ENCODE data around the gene ANKMY2. TPM values are rescaled to one million over a fixed set of nuclear protein-coding genes. Genes with fewer than 3 reads are reported as not detected.
A peak's percentile ranks its signal among the peaks of the same experiment; 100 is the strongest.

Gene ANKMY2
- total RNA-seq, 1 donor from 2014 or later, result 26.4 TPM

GRCh38 chr7:16626388-16626787 lies 19.2 kb downstream of the ANKMY2 start:
- TF ChIP-seq CTCF (IDR thresholded peaks at IDR 0.05; ENCODE audit: unreplicated experiment), result no peak
- H3K36me3 Mint-ChIP-seq (ENCODE audit: insufficient read depth), result peaks cover 16% of the 10 kb centered on the region
- H3K9me3 Mint-ChIP-seq (ENCODE audit: low read depth), result no peaks in the 10 kb centered on the region
- H3K4me3 Mint-ChIP-seq (ENCODE audit: low read depth), result no peak overlapping the region
- DNase-seq (ENCODE audit: low spot score, unreplicated experiment), result no peak
- peaks cover 2% of the 10 kb centered on the region for H3K4me1 Mint-ChIP-seq (ENCODE audit: low read depth)
- H3K27ac Mint-ChIP-seq, result no peak overlapping the region
- H3K27me3 Mint-ChIP-seq, result no peaks in the 10 kb centered on the region

GRCh38 chr7:16619979-16620408 lies 25.6 kb downstream of the ANKMY2 start:
- Mint-ChIP-seq H3K27ac (peak overlapping the region; percentile 56), H3K27me3 (no peaks in the 10 kb centered on the region), H3K4me1 (ENCODE audit: low read depth) (no peaks in the 10 kb centered on the region), H3K9me3 (ENCODE audit: low read depth) (no peaks in the 10 kb centered on the region), H3K4me3 (ENCODE audit: low read depth) (no peak overlapping the region), H3K36me3 (ENCODE audit: insufficient read depth) (peaks cover 31% of the 10 kb centered on the region)
- TF ChIP-seq CTCF (IDR thresholded peaks at IDR 0.05; ENCODE audit: unreplicated experiment), result no peak
- no peak for DNase-seq (ENCODE audit: low spot score, unreplicated experiment)

GRCh38 chr7:16616542-16616941 lies 29.0 kb downstream of the ANKMY2 start:
- H3K4me1 Mint-ChIP-seq (ENCODE audit: low read depth), result peaks cover 4% of the 10 kb centered on the region

GRCh38 chr7:16616122-16616521 lies 29.4 kb downstream of the ANKMY2 start:
- H3K36me3 Mint-ChIP-seq (ENCODE audit: insufficient read depth), result peaks cover 23% of the 10 kb centered on the region
- no peaks in the 10 kb centered on the region for H3K9me3 Mint-ChIP-seq (ENCODE audit: low read depth)
- H3K4me1 Mint-ChIP-seq (ENCODE audit: low read depth), result peaks cover 5% of the 10 kb centered on the region
- no peak for TF ChIP-seq CTCF (IDR thresholded peaks at IDR 0.05; ENCODE audit: unreplicated experiment)
- H3K4me3 Mint-ChIP-seq (ENCODE audit: low read depth), result no peak overlapping the region
- H3K27me3 Mint-ChIP-seq, result no peaks in the 10 kb centered on the region
- no peak for DNase-seq (ENCODE audit: low spot score, unreplicated experiment)
- H3K27ac Mint-ChIP-seq, result no peak overlapping the region

More at GRCh38 chr7:16616542-16616941, 29.0 kb downstream of the ANKMY2 start:
- Mint-ChIP-seq H3K9me3 (ENCODE audit: low read depth) (no peaks in the 10 kb centered on the region), H3K4me3 (ENCODE audit: low read depth) (no peak overlapping the region), H3K36me3 (ENCODE audit: insufficient read depth) (peaks cover 25% of the 10 kb centered on the region), H3K27ac (no peak overlapping the region), H3K27me3 (no peaks in the 10 kb centered on the region)
- TF ChIP-seq CTCF (IDR thresholded peaks at IDR 0.05; ENCODE audit: unreplicated experiment), result no peak
- DNase-seq (ENCODE audit: low spot score, unreplicated experiment), result no peak

GRCh38 chr7:16615228-16615627 lies 30.3 kb downstream of the ANKMY2 start:
- TF ChIP-seq CTCF (IDR thresholded peaks at IDR 0.05; ENCODE audit: unreplicated experiment), result no peak
- peak overlapping the region; percentile 34 for H3K27ac Mint-ChIP-seq

More at GRCh38 chr7:16615228-16615627, 30.3 kb downstream of the ANKMY2 start:
- Mint-ChIP-seq H3K4me1 (ENCODE audit: low read depth) (peaks cover 9% of the 10 kb centered on the region), H3K9me3 (ENCODE audit: low read depth) (no peaks in the 10 kb centered on the region), H3K36me3 (ENCODE audit: insufficient read depth) (peaks cover 25% of the 10 kb centered on the region), H3K4me3 (ENCODE audit: low read depth) (no peak overlapping the region), H3K27me3 (no peaks in the 10 kb centered on the region)
- no peak for DNase-seq (ENCODE audit: low spot score, unreplicated experiment)
